BLaER1 treated with 17β-estradiol and CSF1 and Interleukin-3, amounts not matched to agents 10 nM and 100 nM (cell line): ENCODE measurements around the gene SLTM.
"Not testable (repeated sequence)": the region's sequence is repeated elsewhere in the genome, so short reads cannot be mapped to it uniquely, and the experiment has no call there.

ENCODE experiments used
- H3K27ac ChIP-seq, 11 experiments: shearing (Covaris generic); formaldehyde crosslinking; 2 replicates each; pipeline ENCODE4 v1.8.1; 2022
- H3K27me3 ChIP-seq, 11 experiments: shearing (Covaris generic); formaldehyde crosslinking; 2 replicates each; pipeline ENCODE4 v1.8.1; 2022
- H3K36me3 ChIP-seq, 11 experiments: shearing (Covaris generic); formaldehyde crosslinking; 2 replicates each; pipeline ENCODE4 v1.8.1; 2022
- H3K4me1 ChIP-seq, 10 experiments: shearing (Covaris generic); formaldehyde crosslinking; 2 replicates each; pipeline ENCODE4 v1.8.1; 2022
- H3K4me2 ChIP-seq, 11 experiments: shearing (Covaris generic); formaldehyde crosslinking; 2 replicates each; pipeline ENCODE4 v1.8.1; 2022
- H3K4me3 ChIP-seq, 10 experiments: shearing (Covaris generic); formaldehyde crosslinking; 2 replicates each; pipeline ENCODE4 v1.8.1; 2022
- H3K9ac ChIP-seq, 11 experiments: shearing (Covaris generic); formaldehyde crosslinking; 2 replicates each; pipeline ENCODE4 v1.8.1; 2022
- H3K9me3 ChIP-seq, 11 experiments: shearing (Covaris generic); formaldehyde crosslinking; replicated peaks in 1 of 11; 2 replicates each; pipeline ENCODE4 v1.8.1; 2022
- H4K20me1 ChIP-seq, 11 experiments: shearing (Covaris generic); formaldehyde crosslinking; 2 replicates each; pipeline ENCODE4 v1.8.1; 2022
- Cebpa-rat ChIP-seq, 11 experiments: shearing (Covaris generic); IDR thresholded peaks; 2 replicates each; pipeline ENCODE4 v1.8.1; 2022

The SLTM gene

DNA sequence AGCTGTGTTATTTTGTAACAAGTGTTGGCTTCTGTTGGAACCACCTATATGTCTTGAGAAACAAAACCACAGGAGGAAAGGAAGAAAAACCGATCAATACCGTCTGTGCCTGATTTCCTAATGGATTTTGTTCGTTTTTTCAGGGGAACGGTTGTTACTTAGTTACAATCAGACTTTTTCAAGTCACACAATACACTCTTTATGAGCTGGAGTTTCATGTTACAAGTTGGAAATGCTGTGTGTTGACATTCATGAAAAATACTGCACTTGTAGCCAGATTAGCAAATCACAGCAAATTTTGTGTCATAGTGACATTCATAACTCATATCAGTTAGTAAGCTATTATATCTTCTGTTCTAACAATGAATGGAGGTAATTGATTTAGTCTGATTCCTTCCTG lies 78.9 kb downstream of the SLTM start:
- no peaks in the 10 kb centered on the region for H3K9me3 ChIP-seq
- H3K4me1 ChIP-seq = no peaks in the 10 kb centered on the region
- no peak for TF ChIP-seq Cebpa-rat (IDR thresholded peaks at IDR 0.05)
- H3K27me3 ChIP-seq = no peaks in the 10 kb centered on the region
- no peak overlapping the region for H3K4me2 ChIP-seq
- H3K4me3 ChIP-seq = no peak overlapping the region
- H4K20me1 ChIP-seq = peaks cover 0 to 4% (median 0%) of the 10 kb centered on the region in 11 experiments; a peak in 2 of 22 replicates
- no peak overlapping the region for H3K9ac ChIP-seq
- H3K27ac ChIP-seq = no peak overlapping the region
- H3K36me3 ChIP-seq = peaks cover 28 to 74% (median 45%) of the 10 kb centered on the region in 11 experiments; a peak in 21 of 22 replicates

DNA sequence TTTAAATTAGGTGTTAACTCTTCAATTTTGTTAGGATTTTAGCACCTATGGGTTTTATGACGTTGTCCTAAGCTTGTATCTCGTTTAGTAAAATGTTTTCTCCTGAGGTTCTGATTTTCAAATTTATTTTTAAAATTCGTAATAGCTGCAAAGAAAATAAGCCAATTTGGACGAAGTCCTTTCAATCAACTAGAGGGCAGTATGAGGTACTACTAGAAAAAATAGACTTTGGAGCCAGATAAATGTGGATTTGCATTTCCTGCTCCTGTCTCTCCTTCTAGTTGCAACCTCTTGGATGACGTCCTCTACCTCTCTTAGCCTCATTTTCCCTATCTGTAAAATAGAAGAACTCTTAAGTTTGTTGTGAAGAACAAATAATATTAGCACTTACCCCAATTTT lies 81.1 kb downstream of the SLTM start:
- Histone ChIP-seq H3K27me3 (no peaks in the 10 kb centered on the region), H3K4me3 (no peak overlapping the region), H3K9me3 (no peaks in the 10 kb centered on the region), H3K9ac (no peak overlapping the region), H3K4me1 (no peaks in the 10 kb centered on the region), H3K4me2 (no peak overlapping the region), H3K36me3 (peaks cover 39 to 94% (median 54%) of the 10 kb centered on the region in 11 experiments), H4K20me1 (peaks cover 0 to 4% (median 0%) of the 10 kb centered on the region in 11 experiments; a peak in 2 of 22 replicates), H3K27ac (no peak overlapping the region)
- TF ChIP-seq Cebpa-rat (IDR thresholded peaks at IDR 0.05) = no peak

DNA sequence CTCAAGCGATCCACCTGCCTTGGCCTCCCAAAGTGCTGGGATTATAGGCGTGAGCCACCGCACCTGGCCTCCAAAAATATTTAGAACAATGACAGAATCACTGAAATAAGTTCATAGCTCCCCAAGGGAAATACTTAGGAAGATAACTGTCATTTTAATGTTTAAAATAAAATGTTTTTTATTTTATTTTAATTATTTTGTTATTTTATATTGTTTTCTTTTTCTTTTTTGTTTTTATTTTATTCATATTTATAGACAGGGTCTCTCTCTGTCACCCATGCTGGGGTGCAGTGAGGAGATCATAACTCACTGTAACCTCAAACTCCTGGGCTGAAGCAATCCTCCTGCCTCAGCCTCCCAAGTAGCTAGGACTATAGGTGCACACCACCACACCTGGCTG lies 82.3 kb downstream of the SLTM start:
- not testable (repeated sequence) for H4K20me1 ChIP-seq, H3K9me3 ChIP-seq, H3K27ac ChIP-seq, H3K4me3 ChIP-seq, H3K4me2 ChIP-seq, H3K27me3 ChIP-seq, H3K9ac ChIP-seq, H3K4me1 ChIP-seq
- peaks cover 39 to 98% (median 57%) of the 10 kb centered on the region in 11 experiments for H3K36me3 ChIP-seq

DNA sequence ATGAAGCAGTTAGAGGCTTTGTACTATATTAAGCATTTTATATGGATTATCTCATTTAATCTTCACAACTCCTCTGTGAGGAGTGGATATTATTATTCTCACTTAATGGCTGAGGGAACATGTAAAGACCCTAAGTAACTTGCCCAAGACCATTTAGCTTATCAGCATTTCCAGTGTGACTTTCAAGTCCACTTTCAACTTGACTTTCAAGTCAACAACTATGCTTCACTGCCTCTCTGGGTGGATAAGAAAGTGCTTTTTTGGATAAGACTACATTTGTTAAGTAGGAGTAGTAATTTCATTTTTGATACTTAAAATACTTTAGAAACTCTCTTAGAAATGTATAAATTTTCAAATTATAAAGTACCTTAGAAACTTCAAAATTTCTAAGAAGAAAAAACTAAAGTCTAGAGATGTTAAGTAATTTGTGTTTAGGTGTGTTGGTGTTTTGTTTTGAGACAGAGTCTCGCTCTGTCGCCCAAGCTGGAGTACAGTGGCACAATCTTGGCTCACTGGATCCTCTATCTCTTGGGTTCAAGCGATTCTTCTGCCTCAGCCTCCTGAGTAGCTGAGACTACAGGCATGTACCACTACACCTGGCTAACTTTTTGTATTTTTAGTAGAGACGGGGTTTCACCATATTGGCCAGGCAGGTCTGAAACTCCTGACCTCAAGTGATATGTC lies 90.6 kb downstream of the SLTM start:
- Histone ChIP-seq H3K4me2 (no peak overlapping the region), H3K27me3 (no peaks in the 10 kb centered on the region), H3K4me1 (peaks cover 0 to 5% (median 0%) of the 10 kb centered on the region in 10 experiments; a peak in 1 of 20 replicates), H3K9me3 (no peaks in the 10 kb centered on the region), H3K27ac (no peak overlapping the region), H3K4me3 (no peak overlapping the region), H4K20me1 (no peaks in the 10 kb centered on the region; a peak in 1 of 22 replicates), H3K9ac (no peak overlapping the region), H3K36me3 (peaks cover 8 to 82% (median 25%) of the 10 kb centered on the region in 11 experiments; a peak in 19 of 22 replicates)
- no peak for TF ChIP-seq Cebpa-rat (IDR thresholded peaks at IDR 0.05)

DNA sequence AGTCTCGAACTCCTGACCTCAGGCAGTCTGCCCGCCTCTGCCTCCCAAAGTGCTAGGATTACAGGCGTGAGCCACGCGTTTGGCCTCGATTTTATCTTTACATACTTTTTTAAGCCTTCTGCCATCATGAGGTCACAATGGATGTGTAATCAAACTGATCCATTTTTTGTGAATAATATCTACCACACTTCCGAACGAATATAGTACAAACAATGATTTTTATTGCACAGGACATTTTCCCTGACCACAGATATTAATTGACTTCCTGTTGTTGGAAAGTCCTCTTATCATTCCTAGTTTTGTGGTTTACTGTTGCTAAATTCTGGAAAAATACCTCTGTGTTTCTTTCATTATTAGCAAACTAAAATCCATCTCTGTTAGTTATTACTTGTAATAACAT lies 93.4 kb downstream of the SLTM start:
- Histone ChIP-seq H3K4me1 (peaks cover 0 to 5% (median 0%) of the 10 kb centered on the region in 10 experiments; a peak in 1 of 20 replicates), H3K4me3 (no peak overlapping the region), H3K9ac (no peak overlapping the region), H3K36me3 (peaks cover under 1 to 82% (median 23%) of the 10 kb centered on the region in 11 experiments; a peak in 17 of 22 replicates), H3K4me2 (no peak overlapping the region), H3K27ac (no peak overlapping the region), H4K20me1 (no peaks in the 10 kb centered on the region; a peak in 1 of 22 replicates), H3K27me3 (no peaks in the 10 kb centered on the region), H3K9me3 (no peaks in the 10 kb centered on the region)
- TF ChIP-seq Cebpa-rat (IDR thresholded peaks at IDR 0.05) = no peak

DNA sequence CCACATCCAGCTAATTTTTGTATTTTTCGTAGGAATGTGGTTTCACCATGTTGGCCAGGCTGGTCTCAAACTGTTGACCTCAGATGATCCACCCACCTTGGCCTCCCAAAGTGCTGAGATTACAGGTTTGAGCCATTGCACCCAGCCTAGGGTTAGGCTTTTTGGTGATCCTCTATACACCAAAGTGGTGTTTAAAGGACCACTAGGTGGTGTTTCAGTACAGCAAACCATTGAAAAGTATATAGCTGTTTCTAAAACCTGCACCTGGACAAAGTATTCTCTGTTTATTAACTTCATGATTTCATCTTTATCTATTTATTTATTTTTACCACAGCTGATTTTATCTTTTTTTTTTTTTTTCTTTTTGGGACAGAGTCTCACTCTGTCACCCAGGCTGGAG lies 94.0 kb downstream of the SLTM start:
- no peaks in the 10 kb centered on the region; a peak in 1 of 22 replicates for H4K20me1 ChIP-seq
- TF ChIP-seq Cebpa-rat (IDR thresholded peaks at IDR 0.05) = no peak
- no peaks in the 10 kb centered on the region for H3K27me3 ChIP-seq
- peaks cover 0 to 5% (median 0%) of the 10 kb centered on the region in 10 experiments; a peak in 1 of 20 replicates for H3K4me1 ChIP-seq
- no peak overlapping the region for H3K4me2 ChIP-seq
- no peak overlapping the region for H3K27ac ChIP-seq
- H3K9ac ChIP-seq = no peak overlapping the region
- no peak overlapping the region for H3K4me3 ChIP-seq
- peaks cover 0 to 82% (median 19%) of the 10 kb centered on the region in 11 experiments; a peak in 17 of 22 replicates for H3K36me3 ChIP-seq
- H3K9me3 ChIP-seq = no peaks in the 10 kb centered on the region

DNA sequence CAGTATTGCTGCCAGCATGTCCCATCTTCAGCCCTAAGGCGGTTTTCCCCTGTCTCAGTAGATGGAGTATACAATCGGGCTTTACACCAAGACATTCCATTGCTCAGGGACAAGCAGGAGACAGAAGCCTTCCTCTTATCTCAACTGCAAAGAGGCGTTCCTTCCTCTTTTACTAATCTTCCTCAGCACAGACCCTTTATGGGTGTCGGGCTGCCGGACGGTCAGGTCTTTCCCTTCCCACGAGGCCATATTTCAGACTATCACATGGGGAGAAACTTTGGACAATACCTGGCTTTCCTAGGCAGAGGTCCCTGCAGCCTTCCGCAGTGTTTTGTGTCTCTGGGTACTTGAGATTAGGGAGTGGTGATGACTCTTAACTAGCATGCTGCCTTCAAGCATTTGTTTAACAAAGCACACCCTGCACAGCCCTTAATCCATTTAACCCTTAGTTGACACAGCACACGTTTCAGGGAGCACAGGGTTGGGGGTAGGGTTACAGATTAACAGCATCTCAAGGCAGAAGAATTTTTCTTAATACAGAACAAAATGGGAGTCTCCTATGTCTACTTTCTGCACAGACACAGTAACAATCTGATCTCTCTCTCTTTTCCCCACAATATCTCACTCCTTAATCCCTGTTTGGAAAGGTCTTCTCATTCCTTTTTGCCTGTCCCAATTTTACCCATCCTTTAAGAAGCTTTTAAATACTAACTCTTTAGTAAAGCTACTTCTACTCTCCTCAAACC lies 99.6 kb downstream of the SLTM start:
- not testable (repeated sequence) for H4K20me1 ChIP-seq, H3K27me3 ChIP-seq, H3K4me2 ChIP-seq, H3K9ac ChIP-seq, H3K9me3 ChIP-seq, H3K27ac ChIP-seq, H3K4me1 ChIP-seq, H3K4me3 ChIP-seq
- peaks cover 4 to 100% (median 39%) of the 10 kb centered on the region in 11 experiments; a peak in 17 of 22 replicates for H3K36me3 ChIP-seq

DNA sequence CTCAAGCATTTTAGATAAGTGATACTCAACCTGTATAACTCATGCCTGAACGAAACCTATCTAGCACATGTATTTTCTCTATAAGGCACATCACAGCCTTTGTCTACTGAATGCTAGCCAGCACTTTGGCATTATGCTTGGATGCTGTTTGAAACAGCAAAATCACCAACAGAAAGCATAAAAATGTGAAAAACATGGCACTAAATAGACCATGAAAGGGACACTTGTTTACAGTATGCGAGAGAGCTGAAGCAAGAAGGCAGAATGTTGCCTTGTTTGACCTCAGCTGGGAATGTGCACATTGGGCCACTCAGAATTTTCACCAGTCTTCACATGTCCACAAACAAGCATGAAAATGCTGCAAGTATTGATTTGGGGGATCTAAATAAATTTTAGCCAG lies 102.9 kb downstream of the SLTM start:
- TF ChIP-seq Cebpa-rat (IDR thresholded peaks at IDR 0.05) = no peak
- H3K9me3 ChIP-seq = 0 out of 22 replicates have a peak, but pooled peaks cover 0 to 2% (median 0%) of the 10 kb centered on the region in 11 experiments
- no peak overlapping the region for H3K9ac ChIP-seq
- H3K36me3 ChIP-seq = peaks cover 21 to 99% (median 46%) of the 10 kb centered on the region in 11 experiments; a peak in 20 of 22 replicates
- H4K20me1 ChIP-seq = peaks cover 0 to 4% (median 0%) of the 10 kb centered on the region in 11 experiments; a peak in 2 of 22 replicates
- H3K4me2 ChIP-seq = no peak overlapping the region
- no peak overlapping the region for H3K27ac ChIP-seq
- no peak overlapping the region for H3K4me3 ChIP-seq
- H3K4me1 ChIP-seq = peaks cover 6 to 16% (median 11%) of the 10 kb centered on the region in 10 experiments; a peak in 13 of 20 replicates
- H3K27me3 ChIP-seq = no peaks in the 10 kb centered on the region
